ENCODE measurements around the gene HYAL4.

- TF ChIP-seq POLR2A (IDR thresholded peaks at IDR 0.05) (no peak), CTCF (IDR thresholded peaks at IDR 0.05) (no peak)
Observed at GRCh38 chr7:123862775-123863174, 17.8 kb downstream of the HYAL4 start.

All from body of pancreas (tissue), 4 donors.